HEK293 (cell line): ENCODE measurements around the gene NPAT.

Source experiments
- AEBP2 ChIP-seq: fragments of 450-650 bp; formaldehyde crosslinking; IDR thresholded peaks from 2 replicates; pipeline ENCODE4 v1.5.1; 2016; ENCODE audit warnings: missing biosample characterization, missing genetic modification characterization, borderline replicate concordance
- ELK4 ChIP-seq: IDR thresholded peaks from 2 replicates; pipeline ENCODE4 v1.6.1; 2011; ENCODE audit warnings: mild to moderate bottlenecking, low read depth, low read length, borderline replicate concordance
- GLI2 ChIP-seq: fragments of 450-650 bp; formaldehyde crosslinking; IDR thresholded peaks from 2 replicates; pipeline ENCODE4; 2017; ENCODE audit warnings: missing biosample characterization, missing genetic modification characterization, low read depth, borderline replicate concordance
- KLF8 ChIP-seq: fragments of 450-650 bp; formaldehyde crosslinking; IDR thresholded peaks from 2 replicates; pipeline ENCODE4 v1.5.1; 2016; ENCODE audit warnings: missing biosample characterization, missing genetic modification characterization
- KLF9 ChIP-seq: fragments of 450-650 bp; formaldehyde crosslinking; IDR thresholded peaks from 2 replicates; pipeline ENCODE4 v1.5.1; 2016; ENCODE audit warnings: missing biosample characterization, missing genetic modification characterization, low read depth
- PRDM4 ChIP-seq: fragments of 450-650 bp; formaldehyde crosslinking; IDR thresholded peaks from 2 replicates; pipeline ENCODE4 v1.5.1; 2017; ENCODE audit warnings: missing biosample characterization, missing genetic modification characterization
- SALL2 ChIP-seq: fragments of 450-650 bp; formaldehyde crosslinking; IDR thresholded peaks from 2 replicates; pipeline ENCODE4 v1.5.0; 2017; ENCODE audit warnings: missing biosample characterization, mild to moderate bottlenecking, missing genetic modification characterization, borderline replicate concordance
- TRIM28 ChIP-seq: IDR thresholded peaks from 2 replicates; pipeline ENCODE4 v1.6.1; 2011; ENCODE audit warnings: low read length, control low read depth, borderline replicate concordance
- TSHZ1 ChIP-seq: fragments of 450-650 bp; formaldehyde crosslinking; IDR thresholded peaks from 2 replicates; pipeline ENCODE4 v1.5.1; 2016; ENCODE audit warnings: missing biosample characterization, missing genetic modification characterization, borderline replicate concordance
- YY1 ChIP-seq: fragments of 450-650 bp; formaldehyde crosslinking; IDR thresholded peaks from 2 replicates; pipeline ENCODE4 v1.5.1; 2018; ENCODE audit warnings: missing biosample characterization, missing genetic modification characterization
- ZBTB8A ChIP-seq: fragments of 450-650 bp; formaldehyde crosslinking; IDR thresholded peaks from 2 replicates; pipeline ENCODE4 v1.5.1; 2016; ENCODE audit warnings: missing biosample characterization, missing genetic modification characterization
- ZNF133 ChIP-seq: fragments of 450-650 bp; formaldehyde crosslinking; IDR thresholded peaks from 2 replicates; pipeline ENCODE4 v1.5.1; 2016; ENCODE audit warnings: missing biosample characterization, missing genetic modification characterization
- ZNF174 ChIP-seq: fragments of 450-650 bp; formaldehyde crosslinking; IDR thresholded peaks from 2 replicates; pipeline ENCODE4 v1.5.0; 2017; ENCODE audit warnings: missing biosample characterization, mild to moderate bottlenecking, missing genetic modification characterization
- ZNF24 ChIP-seq: fragments of 450-650 bp; formaldehyde crosslinking; IDR thresholded peaks from 2 replicates; pipeline ENCODE4 v1.5.1; 2016; ENCODE audit warnings: missing biosample characterization, missing genetic modification characterization
- ZNF391 ChIP-seq: fragments of 450-650 bp; formaldehyde crosslinking; IDR thresholded peaks from 2 replicates; pipeline ENCODE4 v1.5.1; 2016; ENCODE audit warnings: low read depth, missing biosample characterization, missing genetic modification characterization, borderline replicate concordance
- ZNF518A ChIP-seq: fragments of 450-650 bp; formaldehyde crosslinking; conservative IDR thresholded peaks from 2 replicates; pipeline ENCODE4 v1.5.1; 2016; ENCODE audit warnings: low read depth, missing biosample characterization, missing genetic modification characterization
- ZNF561 ChIP-seq: fragments of 450-650 bp; IDR thresholded peaks from 2 replicates; pipeline ENCODE4 v1.5.1; 2018; ENCODE audit warnings: missing biosample characterization, missing genetic modification characterization, borderline replicate concordance
- ZNF610 ChIP-seq: fragments of 450-650 bp; formaldehyde crosslinking; IDR thresholded peaks from 2 replicates; pipeline ENCODE4 v1.5.1; 2016; ENCODE audit warnings: missing biosample characterization, missing genetic modification characterization, borderline replicate concordance
- ZNF629 ChIP-seq: fragments of 450-650 bp; formaldehyde crosslinking; IDR thresholded peaks from 2 replicates; pipeline ENCODE4 v1.5.1; 2017; ENCODE audit warnings: missing biosample characterization, missing genetic modification characterization
- ZNF639 ChIP-seq: fragments of 450-650 bp; formaldehyde crosslinking; IDR thresholded peaks from 2 replicates; pipeline ENCODE4 v1.5.1; 2016; ENCODE audit warnings: missing biosample characterization, missing genetic modification characterization
- ZNF792 ChIP-seq: fragments of 450-650 bp; formaldehyde crosslinking; IDR thresholded peaks from 2 replicates; pipeline ENCODE4 v1.5.1; 2016; ENCODE audit warnings: missing biosample characterization, missing genetic modification characterization
- ZSCAN30 ChIP-seq: fragments of 450-650 bp; IDR thresholded peaks from 2 replicates; pipeline ENCODE4 v1.5.1; 2018; ENCODE audit warnings: missing biosample characterization, mild to moderate bottlenecking, missing genetic modification characterization, moderate library complexity

The NPAT gene

GRCh38 chr11:108222574-108223347 lies at the start of gene NPAT, which contains the start of gene ATM (continued):
- TF ChIP-seq KLF8 (tag by site-specific recombination) (peak; percentile 59; the same call in 1 of the 2 replicates), SALL2 (tag by site-specific recombination) (no peak), ZNF518A (tag by site-specific recombination) (no peak), ZSCAN30 (peak; percentile 73; the same call in 1 of the 2 replicates), ZNF174 (tag by site-specific recombination) (no peak), TRIM28 (peak; percentile 71; the same call in 1 of the 2 replicates), ZNF639 (0 out of 2 replicates have a peak, but pooled peaks have one; percentile 62), KLF9 (tag by site-specific recombination) (peak; percentile 45; the same call in 1 of the 2 replicates), ZNF561 (no peak), ELK4 (peak; percentile 62; the same call in 1 of the 2 replicates), YY1 (0 out of 2 replicates have a peak, but pooled peaks have one; percentile 31), ZNF792 (tag by site-specific recombination) (no peak), ZNF391 (tag by site-specific recombination) (peak; percentile 73; the same call in 1 of the 2 replicates), ZNF610 (tag by site-specific recombination) (peak; percentile 52; the same call in 1 of the 2 replicates), ZNF629 (tag by site-specific recombination) (peak; percentile 65), GLI2 (tag by site-specific recombination) (no peak), ZNF133 (tag by site-specific recombination) (no peak), PRDM4 (tag by site-specific recombination) (peak; percentile 46; the same call in 1 of the 2 replicates), ZNF24 (0 out of 2 replicates have a peak, but pooled peaks have one; percentile 20), ZBTB8A (tag by site-specific recombination) (peak; percentile 81), AEBP2 (no peak), TSHZ1 (tag by site-specific recombination) (no peak)
